ENCODE measurements around the gene MSL1. TPM values are rescaled to one million over a fixed set of nuclear protein-coding genes. Genes with fewer than 3 reads are reported as not detected.

Gene MSL1
- total and polyA plus RNA-seq, 2 of the 13 experiments (the other 11 are each of a cell fraction or from before 2014, with no cell fraction given), result 63.8 to 88.5 TPM

DNA sequence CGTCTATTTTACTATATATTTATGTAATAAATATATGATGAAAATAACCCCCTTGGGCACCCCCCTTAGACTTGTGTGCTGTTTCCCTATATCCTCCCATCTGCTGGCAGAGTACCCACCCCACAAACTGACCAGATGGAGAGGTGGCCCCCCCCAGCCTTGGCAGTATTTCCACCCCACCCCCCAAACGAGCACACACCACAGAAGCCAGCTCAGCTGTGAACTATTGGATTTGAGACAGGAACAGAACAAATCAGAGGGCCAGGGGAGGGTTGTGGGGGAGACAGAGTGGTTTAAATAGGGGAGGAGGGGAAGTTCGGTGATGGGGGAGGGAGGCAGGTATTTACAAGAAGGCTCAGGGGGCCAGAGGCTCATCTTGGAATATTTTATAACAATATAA, 29.2 kb upstream of the MSL1 start:
- H3K36me3 ChIP-seq (replicated peaks in 1 of 2; ENCODE audit: control insufficient read depth in 1 of 2, insufficient read depth in 2 of 2, low read length in 2 of 2), result peaks cover 29 to 60% of the 10 kb centered on the region in 2 experiments
- H3K4me1 ChIP-seq (ENCODE audit: insufficient read depth, low read length), result peaks cover 11% of the 10 kb centered on the region
- TF ChIP-seq ARNTL (CRISPR knock-in tag; IDR thresholded peaks at IDR 0.05), result no peak
- TF ChIP-seq POLR2G (IDR thresholded peaks at IDR 0.05; ENCODE audit: low read depth, low read length), result no peak
- no peak for TF ChIP-seq SRSF1 (optimal IDR thresholded peaks at IDR 0.05; ENCODE audit: low read depth, low read length)
- TF ChIP-seq ZNF607 (CRISPR knock-in tag; IDR thresholded peaks at IDR 0.05; ENCODE audit: borderline replicate concordance), result no peak
- no peak for TF ChIP-seq ZNF274 (CRISPR knock-in tag; IDR thresholded peaks at IDR 0.05)
- no peak for TF ChIP-seq RBAK (CRISPR knock-in tag; IDR thresholded peaks at IDR 0.05)
- TF ChIP-seq AGO1 (IDR thresholded peaks at IDR 0.05; ENCODE audit: low read depth, low read length, poor library complexity, severe bottlenecking), result no peak
- no peak for TF ChIP-seq ZBTB20 (CRISPR knock-in tag; IDR thresholded peaks at IDR 0.05; ENCODE audit: borderline replicate concordance, low read depth)
- no peak for TF ChIP-seq ZNF251 (CRISPR knock-in tag; IDR thresholded peaks at IDR 0.05)
- no peak for TF ChIP-seq ZNF678 (CRISPR knock-in tag; IDR thresholded peaks at IDR 0.05)
- TF ChIP-seq SALL1 (CRISPR knock-in tag; IDR thresholded peaks at IDR 0.05), result no peak
- no peak for TF ChIP-seq ESRRA (CRISPR knock-in tag; IDR thresholded peaks at IDR 0.05; ENCODE audit: low read depth)
- no peak for TF ChIP-seq ATF7 (IDR thresholded peaks at IDR 0.05)
- no peak for TF ChIP-seq ATF7 (CRISPR knock-in tag; IDR thresholded peaks at IDR 0.05)
- no peak overlapping the region for H3K4me2 ChIP-seq (ENCODE audit: low read depth, low read length)
- no peak overlapping the region for H3K9ac ChIP-seq (ENCODE audit: insufficient read depth, low read depth, low read length)
- peaks cover 2% of the 10 kb centered on the region for H3K79me2 ChIP-seq (ENCODE audit: insufficient read depth, low read length)
- 88% methylated on average over 3 of the region's 3 CpGs for WGBS (ENCODE audit: low lambda C conversion rate)
- ATAC-seq, result no peak
- no peaks in the 10 kb centered on the region for H3K9me3 ChIP-seq (ENCODE audit: low read length)
- no peak for FAIRE-seq
- H4K20me1 ChIP-seq (ENCODE audit: insufficient read depth, low read length), result no peaks in the 10 kb centered on the region
- BruUV-seq (replicated peaks), result no TSS peak
- CTCF ChIA-PET (ENCODE audit: low intra/inter-chr PET ratio, low total read pairs), result no interaction called here
- intact Hi-C loops (cut with micrococcal nuclease; ENCODE audit: unreplicated experiment), result no loop called here
- POLR2A ChIA-PET, result interaction anchor here (0.7 to 2.9 kb wide), 6 partner anchors 8 to 127 kb away, joined by 3 to 18 read pairs (median 4); partner anchors contain the start of genes MED24 and WIPF2
- no peak overlapping the region for H3K4me3 ChIP-seq (replicated peaks in 1 of 3; ENCODE audit: insufficient read depth in 1 of 3, low read depth in 2 of 3, low read length in 3 of 3)
- H3K27ac ChIP-seq (ENCODE audit: extremely low read length, insufficient read depth, low read length), result no peak overlapping the region
- in situ Hi-C loops (cut with HindIII; ENCODE audit: extremely low pct_ligation_motif_present, low pct_unique_long_range_greater_than_20kb), result no loop called here
- no peaks in the 10 kb centered on the region for H3K27me3 ChIP-seq (ENCODE audit: control insufficient read depth in 1 of 2, insufficient read depth in 2 of 2, low read length in 2 of 2)
- no peak for DNase-seq (ENCODE audit: low spot score)
- no peak overlapping the region for H2AFZ ChIP-seq (ENCODE audit: low read length)
